Mucosa of descending colon (tissue), 3 donors: Measurements from ENCODE around the gene ACIN1. TPM values are rescaled to one million over a fixed set of nuclear protein-coding genes. Genes with fewer than 3 reads are reported as not detected.

Experiments used
- ATAC-seq: fragments of 200-7000 bp; cut with Tn5 transposase; one replicate; pipeline ENCODE4 v1.9.1; 2020; ENCODE audit warnings: mild to moderate bottlenecking, moderate library complexity
- DNase-seq, 3 donors: peaks; one replicate each; pipeline ENCODE4 v3.0.0-alpha.2; 2020
- H3K36me3 ChIP-seq: fragments of 200-600 bp; one replicate; pipeline ENCODE4 v1.8.0; 2021; ENCODE audit warnings: low read depth, mild to moderate bottlenecking
- H3K4me1 ChIP-seq: fragments of 200-600 bp; one replicate; pipeline ENCODE4 v1.8.0; 2021; ENCODE audit warnings: low read depth, mild to moderate bottlenecking
- H3K4me3 ChIP-seq: fragments of 200-600 bp; one replicate; pipeline ENCODE4 v1.8.0; 2021; ENCODE audit warnings: mild to moderate bottlenecking
- H3K9me3 ChIP-seq: fragments of 200-600 bp; one replicate; pipeline ENCODE4 v1.8.0; 2021; ENCODE audit warnings: mild to moderate bottlenecking
- CTCF ChIP-seq: fragments of 200-600 bp; IDR thresholded peaks from one replicate; pipeline ENCODE4 v1.8.0; 2022; ENCODE audit warnings: antibody characterized with exemption, mild to moderate bottlenecking
- intact Hi-C, 2 donors: fragments of 100-400 bp; cut with DNase I in 1 of 2; cut with micrococcal nuclease in 1 of 2; formaldehyde crosslinking; loops; one replicate each; pipeline versions ENCODE4 v1.11.0 to v1.11.1; 2022; cut with DNase I, micrococcal nuclease
- total RNA-seq, 3 donors: library from RNA; stranded (reverse); fragmentation: NEBNext Ultra II Directional in 2 of 3; extraction: Animal tissue kit (Norgen Biotek cat#: 25700) in 2 of 3; gene quantifications; one replicate each; pipeline versions ENCODE4 v1.2.1 to v1.2.4, GENCODE V29; 2021 to 2023
- donor health status: DM: no; HTN: no; CAD: no; lungs with moderate emphysema.
- donor health status: DM: no; HTN: no; CAD: no.
- donor health status: DM: no; HTN: yes; CAD: no.

Gene ACIN1
- total RNA-seq, 3 donors from 2014 or later: 143 to 172 (median 170) TPM

DNA sequence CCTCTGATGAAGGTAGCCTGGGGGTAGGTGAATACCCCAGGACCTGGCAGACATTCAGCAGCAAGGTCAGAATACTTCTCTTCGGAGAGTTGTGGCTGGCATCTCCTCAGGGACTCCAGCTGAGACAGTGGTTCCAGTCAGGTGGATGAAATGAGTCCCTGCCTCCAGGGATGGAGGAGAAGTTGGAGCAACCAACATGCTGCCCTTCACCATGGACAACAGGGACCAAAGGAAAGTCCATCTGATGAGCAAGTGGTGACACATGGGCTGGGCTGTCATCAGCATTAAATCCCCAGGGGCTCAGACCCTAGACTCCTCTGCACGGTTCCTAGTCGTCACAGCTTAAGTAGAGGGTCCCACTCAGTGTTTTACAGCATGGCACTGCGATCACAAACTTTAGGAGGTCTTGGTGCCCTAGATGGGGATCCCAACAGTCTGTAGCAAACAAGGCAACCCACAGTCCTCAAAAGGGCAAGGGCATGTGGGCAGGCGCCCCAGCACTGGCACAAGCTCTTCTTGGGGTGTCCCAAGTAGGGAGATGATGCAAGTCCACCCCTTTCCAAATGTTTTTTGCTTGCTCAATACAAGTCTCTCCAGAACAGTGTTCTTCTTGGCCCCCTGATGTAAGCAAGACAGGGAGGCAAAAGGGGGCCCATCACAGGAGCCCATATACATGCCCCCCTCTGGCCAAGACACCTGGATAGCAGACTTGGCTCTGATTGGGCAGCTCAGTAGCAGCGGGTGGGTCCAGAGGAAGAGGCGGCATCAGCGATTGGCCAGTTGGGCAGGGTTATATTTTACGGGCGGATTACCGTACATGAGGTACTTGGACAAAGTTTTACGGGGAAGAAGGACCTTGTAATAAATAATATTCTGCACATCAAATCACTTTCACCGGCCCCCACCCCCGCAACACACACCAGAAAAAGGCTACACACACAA lies 26.8 kb downstream of the ACIN1 start:
- H3K4me1 ChIP-seq: peaks cover 27% of the 10 kb centered on the region
- DNase-seq: peak in 1 of 3 donors; percentile 28
- ATAC-seq: no peak
- no peak overlapping the region for H3K4me3 ChIP-seq
- intact Hi-C loops: no loop called here
- no peak for TF ChIP-seq CTCF
- H3K9me3 ChIP-seq: no peaks in the 10 kb centered on the region
- peaks cover 14% of the 10 kb centered on the region for H3K36me3 ChIP-seq

GRCh38 chr14:23066855-23067744 lies 27.8 kb downstream of the ACIN1 start:
- TF ChIP-seq CTCF: no peak
- Histone ChIP-seq H3K4me3 (no peak overlapping the region), H3K4me1 (peaks cover 18% of the 10 kb centered on the region), H3K36me3 (peaks cover 20% of the 10 kb centered on the region), H3K9me3 (no peaks in the 10 kb centered on the region)
- intact Hi-C loops: no loop called here
- ATAC-seq: no peak
- DNase-seq: no peak

- Histone ChIP-seq H3K9me3 (no peaks in the 10 kb centered on the region), H3K4me3 (no peak overlapping the region), H3K36me3 (peaks cover 20% of the 10 kb centered on the region), H3K4me1 (peaks cover 11% of the 10 kb centered on the region)
- no peak for DNase-seq
- TF ChIP-seq CTCF: no peak
- intact Hi-C loops: no loop called here
- no peak for ATAC-seq
Measured at GRCh38 chr14:23066368-23066767, 28.6 kb downstream of the ACIN1 start.

GRCh38 chr14:23063601-23064000 lies 31.3 kb downstream of the ACIN1 start:
- Histone ChIP-seq H3K4me3 (no peak overlapping the region), H3K36me3 (peaks cover 29% of the 10 kb centered on the region), H3K4me1 (peaks cover under 1% of the 10 kb centered on the region), H3K9me3 (no peaks in the 10 kb centered on the region)
- DNase-seq: no peak
- no peak for ATAC-seq
- no peak for TF ChIP-seq CTCF
- intact Hi-C loops: no loop called here

DNA sequence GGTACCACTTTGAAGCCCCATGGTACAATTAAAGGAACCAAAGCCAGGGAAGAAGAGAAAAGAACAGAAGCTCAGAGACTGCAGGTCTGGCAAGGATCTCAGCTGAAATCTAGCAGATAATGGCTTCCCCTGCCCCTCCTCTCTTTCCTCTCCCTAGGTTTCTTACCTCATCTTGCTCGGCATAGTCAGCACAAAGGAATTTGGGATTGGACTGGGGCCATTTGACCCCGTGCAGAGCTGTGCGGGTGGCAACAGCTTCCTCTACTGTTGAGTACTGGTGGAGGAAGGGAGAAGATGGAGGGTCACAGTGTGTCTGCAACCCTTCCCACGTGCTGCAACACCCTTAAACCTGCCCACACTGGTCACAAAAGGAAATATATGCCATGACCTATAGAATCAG lies 32.9 kb downstream of the ACIN1 start:
- intact Hi-C loops: no loop called here
- Histone ChIP-seq H3K4me3 (no peak overlapping the region), H3K4me1 (peaks cover under 1% of the 10 kb centered on the region), H3K36me3 (peaks cover 21% of the 10 kb centered on the region), H3K9me3 (no peaks in the 10 kb centered on the region)
- TF ChIP-seq CTCF: no peak
- DNase-seq (no peak), ATAC-seq (no peak)
